Liver (tissue), 9 donors: ENCODE data around the gene MCTP2. TPM values are rescaled to one million over a fixed set of nuclear protein-coding genes. Genes with fewer than 3 reads are reported as not detected.

ENCODE experiments used
- DNase-seq: peaks from one replicate; pipeline ENCODE4 v3.0.0-alpha.2; 2017; ENCODE audit warnings: low spot score
- H3K27ac ChIP-seq, 2 donors: one replicate each; pipeline ENCODE4 v1.7.0; 2013; ENCODE audit warnings: inconsistent platforms in 2 of 2, low read length in 2 of 2, control low read depth in 1 of 2, low read depth in 1 of 2, mild to moderate bottlenecking in 1 of 2
- H3K27me3 ChIP-seq, 4 donors: one replicate each; pipeline versions ENCODE4 v1.6.1 to v1.7.0; 2013; ENCODE audit warnings: low read length in 3 of 4, inconsistent platforms in 1 of 4, mild to moderate bottlenecking in 1 of 4, moderate library complexity in 1 of 4; ENCODE audit not compliant: control insufficient read depth in 4 of 4, insufficient read depth in 4 of 4
- H3K36me3 ChIP-seq, 4 donors: one replicate each; pipeline versions ENCODE4 v1.6.1 to v1.7.0; 2013; ENCODE audit warnings: low read length in 3 of 4, mild to moderate bottlenecking in 3 of 4, low read depth in 1 of 4, moderate library complexity in 1 of 4; ENCODE audit not compliant: control insufficient read depth in 4 of 4, insufficient read depth in 3 of 4
- H3K4me1 ChIP-seq, 4 donors: one replicate each; pipeline versions ENCODE4 v1.6.1 to v1.7.0; 2013; ENCODE audit warnings: low read length in 3 of 4, mild to moderate bottlenecking in 3 of 4, moderate library complexity in 1 of 4; ENCODE audit not compliant: control insufficient read depth in 4 of 4, insufficient read depth in 4 of 4
- H3K4me3 ChIP-seq, 3 donors: one replicate each; pipeline versions ENCODE4 v1.6.1 to v1.7.0; 2013; ENCODE audit warnings: low read length in 3 of 3, control low read depth in 1 of 3, low read depth in 1 of 3, mild to moderate bottlenecking in 1 of 3
- H3K9ac ChIP-seq, 2 donors: one replicate each; pipeline ENCODE4 v1.7.0; 2013; ENCODE audit warnings: low read length in 2 of 2, mild to moderate bottlenecking in 2 of 2, moderate library complexity in 2 of 2, control low read depth in 1 of 2, low read depth in 1 of 2
- H3K9me3 ChIP-seq, 4 donors: one replicate each; pipeline versions ENCODE4 v1.6.1 to v1.7.0; 2013; ENCODE audit warnings: low read length in 3 of 4; ENCODE audit not compliant: control insufficient read depth in 4 of 4
- EGR1 ChIP-seq, 2 donors: IDR thresholded peaks; 2 replicates each; pipeline ENCODE4 v1.6.1; 2016 to 2018; ENCODE audit warnings: antibody characterized with exemption in 2 of 2, low read depth in 2 of 2
- FOXA1 ChIP-seq: IDR thresholded peaks from 2 replicates; pipeline ENCODE4 v1.6.1; 2016; ENCODE audit warnings: antibody characterized with exemption
- FOXA2 ChIP-seq: IDR thresholded peaks from 2 replicates; pipeline ENCODE4 v1.6.1; 2016; ENCODE audit warnings: antibody characterized with exemption
- GABPA ChIP-seq, 2 donors: IDR thresholded peaks in 1 of 2; conservative IDR thresholded peaks in 1 of 2; 2 replicates each; pipeline ENCODE4 v1.6.1; 2016; ENCODE audit warnings: antibody characterized with exemption in 2 of 2, mild to moderate bottlenecking in 1 of 2, moderate library complexity in 1 of 2
- HNF4G ChIP-seq: IDR thresholded peaks from 2 replicates; pipeline ENCODE4 v1.6.1; 2016; ENCODE audit warnings: antibody characterized with exemption
- NR2F2 ChIP-seq: IDR thresholded peaks from 2 replicates; pipeline ENCODE4 v1.6.1; 2016; ENCODE audit warnings: antibody characterized with exemption
- RAD21 ChIP-seq, 2 donors: IDR thresholded peaks; 2 replicates each; pipeline ENCODE4 v1.6.1; 2016; ENCODE audit warnings: antibody characterized with exemption in 2 of 2, mild to moderate bottlenecking in 2 of 2
- RXRA ChIP-seq, 2 donors: IDR thresholded peaks; 2 replicates each; pipeline ENCODE4 v1.6.1; 2017 to 2018; ENCODE audit warnings: antibody characterized with exemption in 2 of 2, mild to moderate bottlenecking in 1 of 2
- SP1 ChIP-seq: IDR thresholded peaks from 2 replicates; pipeline ENCODE4 v1.6.1; 2018; ENCODE audit warnings: antibody characterized with exemption, mild to moderate bottlenecking
- TAF1 ChIP-seq: conservative IDR thresholded peaks from 2 replicates; pipeline ENCODE4 v1.6.1; 2016; ENCODE audit warnings: antibody characterized with exemption, mild to moderate bottlenecking
- YY1 ChIP-seq: IDR thresholded peaks from 2 replicates; pipeline ENCODE4 v1.6.1; 2016; ENCODE audit warnings: antibody characterized with exemption, mild to moderate bottlenecking
- WGBS: extraction: QIAGEN DNeasy Blood & Tissue Kit; methylation state at CpG from one replicate; pipeline ENCODE4 v1.1.7; 2013; 5-methylcytosine and 5-hydroxymethylcytosine counted together
- polyA plus RNA-seq, 2 donors: library from polyadenylated mRNA; stranded (reverse) in 1 of 2; unstranded in 1 of 2; fragments of 200-250 nt in 1 of 2; fragments of >200 nt in 1 of 2; fragmentation: Nextera tagmentation in 1 of 2; extraction: Ambion mirVana in 1 of 2; gene quantifications; one replicate each; pipeline versions ENCODE4 v1.2.1 to v1.2.3, GENCODE V29; 2013 to 2015
- total RNA-seq, 2 donors: library from RNA; depleted of rRNA; stranded (reverse); fragments of >200 nt; gene quantifications; one replicate each; pipeline ENCODE4 v1.2.3, GENCODE V29; 2014
- TF ChIP-seq, protein P1 (sequence below): IDR thresholded peaks from 2 replicates; pipeline ENCODE4 v1.6.1; 2016; ENCODE audit warnings: antibody characterized with exemption
- TF ChIP-seq, protein P2 (sequence below): IDR thresholded peaks from 2 replicates; pipeline ENCODE4 v1.6.1; 2016; ENCODE audit warnings: antibody characterized with exemption, mild to moderate bottlenecking
- TF ChIP-seq, protein P3 (sequence below): IDR thresholded peaks from 2 replicates; pipeline ENCODE4 v1.6.1; 2016; ENCODE audit warnings: antibody characterized with exemption
- TF ChIP-seq, protein P4 (sequence below): fragments of 150-350 bp; IDR thresholded peaks from 2 replicates; pipeline ENCODE4 v1.5.1; 2017; ENCODE audit warnings: improper control_type of control experiment, low read depth, low read length; ENCODE audit not compliant: missing input control
- TF ChIP-seq, protein P5 (sequence below): IDR thresholded peaks from 2 replicates; pipeline ENCODE4 v1.6.1; 2016; ENCODE audit warnings: antibody characterized with exemption
- donor health status: healthy.
- donor health status: healthy.
- donor health status: healthy.
- donor health status: healthy.
- donor health status: healthy.

MCTP2 gene
- total and polyA plus RNA-seq, 4 donors, result 0.43 to 9.9 (median 3.5) TPM

DNA sequence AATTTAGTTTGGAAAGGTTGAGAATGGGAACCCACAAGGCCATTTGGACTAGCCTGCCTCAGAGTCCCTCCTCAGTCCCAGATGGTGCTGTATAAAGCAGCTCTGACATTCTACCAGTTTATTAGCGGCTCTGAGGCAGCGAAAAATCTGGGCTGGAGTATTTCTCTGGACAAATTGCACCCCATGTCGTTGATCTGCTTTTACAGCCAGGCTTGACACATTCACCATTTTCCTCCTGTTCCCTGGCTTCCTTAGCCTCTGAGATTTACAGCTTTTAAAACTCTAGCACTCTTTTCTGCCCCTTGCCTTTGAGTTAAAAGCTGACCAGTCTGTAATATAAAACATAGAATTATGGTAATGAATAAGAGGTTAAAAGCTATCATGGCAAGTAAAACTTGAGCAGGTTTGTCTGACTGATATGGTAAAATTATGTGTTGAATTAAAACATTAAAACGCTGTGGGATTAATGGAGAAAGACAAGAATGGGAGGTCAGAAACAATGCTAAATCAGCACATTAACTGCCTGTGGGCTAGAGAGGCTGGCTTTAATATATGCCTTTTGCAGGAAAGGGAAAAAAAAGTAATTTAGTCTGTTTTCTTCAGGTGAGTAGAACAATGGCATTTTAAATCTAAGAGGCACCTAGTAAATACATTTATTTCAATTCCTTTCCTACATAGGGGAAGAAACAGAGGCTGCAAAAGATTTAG is 131.2 kb downstream of the MCTP2 start:
- Histone ChIP-seq H3K36me3 (no peaks in the 10 kb centered on the region), H3K27me3 (no peaks in the 10 kb centered on the region), H3K9me3 (no peaks in the 10 kb centered on the region), H3K9ac (no peak overlapping the region), H3K27ac (no peak overlapping the region), H3K4me1 (no peaks in the 10 kb centered on the region), H3K4me3 (no peak overlapping the region)
- 76% methylated on average over 4 of the region's 4 CpGs for WGBS
- DNase-seq, result no peak
- TF ChIP-seq YY1 (no peak), GABPA (IDR thresholded peaks at IDR 0.05 in 1 of 2, conservative IDR thresholded peaks at IDR 0.05 in 1 of 2) (no peak), NR2F2 (no peak), SP1 (no peak), RXRA (IDR thresholded peaks at IDR 0.05) (no peak), EGR1 (IDR thresholded peaks at IDR 0.05; ENCODE audit: low read depth in 2 of 2) (no peak), RAD21 (IDR thresholded peaks at IDR 0.05) (no peak), FOXA1 (no peak), FOXA2 (no peak), TAF1 (no peak), HNF4G (no peak)
- TF ChIP-seq, protein P1, sequence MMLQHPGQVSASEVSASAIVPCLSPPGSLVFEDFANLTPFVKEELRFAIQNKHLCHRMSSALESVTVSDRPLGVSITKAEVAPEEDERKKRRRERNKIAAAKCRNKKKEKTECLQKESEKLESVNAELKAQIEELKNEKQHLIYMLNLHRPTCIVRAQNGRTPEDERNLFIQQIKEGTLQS, result no peak
- TF ChIP-seq, protein P2, sequence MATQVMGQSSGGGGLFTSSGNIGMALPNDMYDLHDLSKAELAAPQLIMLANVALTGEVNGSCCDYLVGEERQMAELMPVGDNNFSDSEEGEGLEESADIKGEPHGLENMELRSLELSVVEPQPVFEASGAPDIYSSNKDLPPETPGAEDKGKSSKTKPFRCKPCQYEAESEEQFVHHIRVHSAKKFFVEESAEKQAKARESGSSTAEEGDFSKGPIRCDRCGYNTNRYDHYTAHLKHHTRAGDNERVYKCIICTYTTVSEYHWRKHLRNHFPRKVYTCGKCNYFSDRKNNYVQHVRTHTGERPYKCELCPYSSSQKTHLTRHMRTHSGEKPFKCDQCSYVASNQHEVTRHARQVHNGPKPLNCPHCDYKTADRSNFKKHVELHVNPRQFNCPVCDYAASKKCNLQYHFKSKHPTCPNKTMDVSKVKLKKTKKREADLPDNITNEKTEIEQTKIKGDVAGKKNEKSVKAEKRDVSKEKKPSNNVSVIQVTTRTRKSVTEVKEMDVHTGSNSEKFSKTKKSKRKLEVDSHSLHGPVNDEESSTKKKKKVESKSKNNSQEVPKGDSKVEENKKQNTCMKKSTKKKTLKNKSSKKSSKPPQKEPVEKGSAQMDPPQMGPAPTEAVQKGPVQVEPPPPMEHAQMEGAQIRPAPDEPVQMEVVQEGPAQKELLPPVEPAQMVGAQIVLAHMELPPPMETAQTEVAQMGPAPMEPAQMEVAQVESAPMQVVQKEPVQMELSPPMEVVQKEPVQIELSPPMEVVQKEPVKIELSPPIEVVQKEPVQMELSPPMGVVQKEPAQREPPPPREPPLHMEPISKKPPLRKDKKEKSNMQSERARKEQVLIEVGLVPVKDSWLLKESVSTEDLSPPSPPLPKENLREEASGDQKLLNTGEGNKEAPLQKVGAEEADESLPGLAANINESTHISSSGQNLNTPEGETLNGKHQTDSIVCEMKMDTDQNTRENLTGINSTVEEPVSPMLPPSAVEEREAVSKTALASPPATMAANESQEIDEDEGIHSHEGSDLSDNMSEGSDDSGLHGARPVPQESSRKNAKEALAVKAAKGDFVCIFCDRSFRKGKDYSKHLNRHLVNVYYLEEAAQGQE, result no peak
- TF ChIP-seq, protein P3, sequence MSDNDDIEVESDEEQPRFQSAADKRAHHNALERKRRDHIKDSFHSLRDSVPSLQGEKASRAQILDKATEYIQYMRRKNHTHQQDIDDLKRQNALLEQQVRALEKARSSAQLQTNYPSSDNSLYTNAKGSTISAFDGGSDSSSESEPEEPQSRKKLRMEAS, result no peak
- TF ChIP-seq, protein P4, sequence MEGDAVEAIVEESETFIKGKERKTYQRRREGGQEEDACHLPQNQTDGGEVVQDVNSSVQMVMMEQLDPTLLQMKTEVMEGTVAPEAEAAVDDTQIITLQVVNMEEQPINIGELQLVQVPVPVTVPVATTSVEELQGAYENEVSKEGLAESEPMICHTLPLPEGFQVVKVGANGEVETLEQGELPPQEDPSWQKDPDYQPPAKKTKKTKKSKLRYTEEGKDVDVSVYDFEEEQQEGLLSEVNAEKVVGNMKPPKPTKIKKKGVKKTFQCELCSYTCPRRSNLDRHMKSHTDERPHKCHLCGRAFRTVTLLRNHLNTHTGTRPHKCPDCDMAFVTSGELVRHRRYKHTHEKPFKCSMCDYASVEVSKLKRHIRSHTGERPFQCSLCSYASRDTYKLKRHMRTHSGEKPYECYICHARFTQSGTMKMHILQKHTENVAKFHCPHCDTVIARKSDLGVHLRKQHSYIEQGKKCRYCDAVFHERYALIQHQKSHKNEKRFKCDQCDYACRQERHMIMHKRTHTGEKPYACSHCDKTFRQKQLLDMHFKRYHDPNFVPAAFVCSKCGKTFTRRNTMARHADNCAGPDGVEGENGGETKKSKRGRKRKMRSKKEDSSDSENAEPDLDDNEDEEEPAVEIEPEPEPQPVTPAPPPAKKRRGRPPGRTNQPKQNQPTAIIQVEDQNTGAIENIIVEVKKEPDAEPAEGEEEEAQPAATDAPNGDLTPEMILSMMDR, result no peak
- TF ChIP-seq, protein P5, sequence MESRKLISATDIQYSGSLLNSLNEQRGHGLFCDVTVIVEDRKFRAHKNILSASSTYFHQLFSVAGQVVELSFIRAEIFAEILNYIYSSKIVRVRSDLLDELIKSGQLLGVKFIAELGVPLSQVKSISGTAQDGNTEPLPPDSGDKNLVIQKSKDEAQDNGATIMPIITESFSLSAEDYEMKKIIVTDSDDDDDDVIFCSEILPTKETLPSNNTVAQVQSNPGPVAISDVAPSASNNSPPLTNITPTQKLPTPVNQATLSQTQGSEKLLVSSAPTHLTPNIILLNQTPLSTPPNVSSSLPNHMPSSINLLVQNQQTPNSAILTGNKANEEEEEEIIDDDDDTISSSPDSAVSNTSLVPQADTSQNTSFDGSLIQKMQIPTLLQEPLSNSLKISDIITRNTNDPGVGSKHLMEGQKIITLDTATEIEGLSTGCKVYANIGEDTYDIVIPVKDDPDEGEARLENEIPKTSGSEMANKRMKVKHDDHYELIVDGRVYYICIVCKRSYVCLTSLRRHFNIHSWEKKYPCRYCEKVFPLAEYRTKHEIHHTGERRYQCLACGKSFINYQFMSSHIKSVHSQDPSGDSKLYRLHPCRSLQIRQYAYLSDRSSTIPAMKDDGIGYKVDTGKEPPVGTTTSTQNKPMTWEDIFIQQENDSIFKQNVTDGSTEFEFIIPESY, result no peak
